Measurements from ENCODE around the gene CD82.

Gene CD82

DNA sequence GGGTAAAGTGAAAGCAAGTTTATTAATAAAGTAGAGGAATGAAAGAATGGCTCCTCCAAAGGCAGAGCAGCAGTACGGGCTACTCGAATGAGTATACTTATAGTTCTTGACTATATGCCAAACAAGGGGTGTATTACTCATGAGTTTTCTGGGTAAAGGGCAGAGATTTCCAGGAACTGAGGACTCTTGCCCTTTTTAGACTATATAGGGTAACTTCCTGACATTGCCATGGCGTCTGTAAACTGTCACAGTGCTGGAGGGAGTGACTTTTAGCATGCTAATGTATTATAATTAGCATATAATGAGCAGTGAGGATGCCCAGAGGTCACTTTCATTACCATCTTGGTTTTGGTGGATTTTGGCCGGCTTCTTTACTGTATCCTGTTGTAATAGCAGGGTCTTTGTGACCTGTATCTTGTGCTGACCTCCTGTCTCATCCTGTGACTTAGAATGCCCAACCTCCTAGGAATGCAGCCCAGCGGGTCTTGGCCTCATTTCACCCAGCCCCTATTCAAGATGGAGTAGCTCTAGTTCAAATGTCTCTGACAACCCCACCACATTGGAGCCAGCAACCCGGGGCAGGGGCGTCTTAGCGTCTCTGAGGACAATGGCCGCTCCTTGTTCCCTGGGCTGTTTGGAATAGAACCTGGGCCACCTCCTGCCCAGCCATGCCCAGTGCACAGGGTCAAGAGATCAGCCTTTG lies 34.9 kb upstream of the CD82 start:
- no peak overlapping the region for H3K4me3 ChIP-seq (ENCODE audit: insufficient read depth, low read length, poor library complexity, severe bottlenecking)

DNA sequence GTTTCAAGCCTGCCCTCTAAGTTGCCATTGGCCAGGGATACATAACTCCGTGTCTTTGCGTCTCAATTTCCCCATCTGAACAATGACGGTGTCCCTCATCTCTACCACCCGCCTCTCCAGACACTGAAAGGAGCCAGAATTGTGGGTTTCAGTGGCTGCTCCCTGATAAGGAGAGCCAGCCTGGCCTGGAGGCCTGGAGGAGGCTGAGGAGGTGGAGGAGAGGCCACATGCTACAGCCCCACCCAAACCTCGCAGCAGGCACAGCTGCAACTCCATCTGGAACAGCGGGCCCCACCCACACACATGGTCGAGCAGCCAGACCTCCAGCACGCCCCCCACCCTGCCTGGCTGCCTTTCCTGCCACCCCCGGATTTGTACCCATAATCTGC lies 34.4 kb upstream of the CD82 start:
- Histone ChIP-seq H3K9me2 (replicated peaks; ENCODE audit: insufficient read depth, low read length) (no peaks in the 10 kb centered on the region), H3K27me3 (ENCODE audit: low read length) (no peaks in the 10 kb centered on the region), H3K9me3 (ENCODE audit: insufficient read depth, low read length) (no peaks in the 10 kb centered on the region), H3K4me3 (ENCODE audit: insufficient read depth, low read length, poor library complexity, severe bottlenecking) (no peak overlapping the region), H3K27ac (ENCODE audit: low read depth, low read length) (no peak overlapping the region), H3F3A (ENCODE audit: insufficient read depth) (no peaks in the 10 kb centered on the region), H2AFZ (ENCODE audit: low read depth, low read length, severe bottlenecking) (no peak overlapping the region), H3K4me2 (ENCODE audit: low read depth, low read length, poor library complexity, severe bottlenecking) (no peak overlapping the region), H3K79me2 (ENCODE audit: insufficient read depth, low read length) (no peaks in the 10 kb centered on the region), H3K36me3 (ENCODE audit: low read length) (no peaks in the 10 kb centered on the region), H3K9ac (ENCODE audit: low read length) (no peak overlapping the region), H4K20me1 (ENCODE audit: low read depth, low read length) (no peaks in the 10 kb centered on the region)
- TF ChIP-seq, protein P1, sequence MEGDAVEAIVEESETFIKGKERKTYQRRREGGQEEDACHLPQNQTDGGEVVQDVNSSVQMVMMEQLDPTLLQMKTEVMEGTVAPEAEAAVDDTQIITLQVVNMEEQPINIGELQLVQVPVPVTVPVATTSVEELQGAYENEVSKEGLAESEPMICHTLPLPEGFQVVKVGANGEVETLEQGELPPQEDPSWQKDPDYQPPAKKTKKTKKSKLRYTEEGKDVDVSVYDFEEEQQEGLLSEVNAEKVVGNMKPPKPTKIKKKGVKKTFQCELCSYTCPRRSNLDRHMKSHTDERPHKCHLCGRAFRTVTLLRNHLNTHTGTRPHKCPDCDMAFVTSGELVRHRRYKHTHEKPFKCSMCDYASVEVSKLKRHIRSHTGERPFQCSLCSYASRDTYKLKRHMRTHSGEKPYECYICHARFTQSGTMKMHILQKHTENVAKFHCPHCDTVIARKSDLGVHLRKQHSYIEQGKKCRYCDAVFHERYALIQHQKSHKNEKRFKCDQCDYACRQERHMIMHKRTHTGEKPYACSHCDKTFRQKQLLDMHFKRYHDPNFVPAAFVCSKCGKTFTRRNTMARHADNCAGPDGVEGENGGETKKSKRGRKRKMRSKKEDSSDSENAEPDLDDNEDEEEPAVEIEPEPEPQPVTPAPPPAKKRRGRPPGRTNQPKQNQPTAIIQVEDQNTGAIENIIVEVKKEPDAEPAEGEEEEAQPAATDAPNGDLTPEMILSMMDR (IDR thresholded peaks at IDR 0.05; ENCODE audit: insufficient read depth, low read length, poor library complexity, severe bottlenecking): no peak
- no peak for TF ChIP-seq EZH2phosphoT487 (conservative IDR thresholded peaks at IDR 0.05; ENCODE audit: low read length)

More for the DNA sequence above, 34.9 kb upstream of the CD82 start:
- no peak for TF ChIP-seq EZH2phosphoT487 (conservative IDR thresholded peaks at IDR 0.05; ENCODE audit: low read length)
- TF ChIP-seq, protein P1 (IDR thresholded peaks at IDR 0.05; ENCODE audit: insufficient read depth, low read length, poor library complexity, severe bottlenecking): no peak
- Histone ChIP-seq H3K9me2 (replicated peaks; ENCODE audit: insufficient read depth, low read length) (no peaks in the 10 kb centered on the region), H3K27me3 (ENCODE audit: low read length) (no peaks in the 10 kb centered on the region), H2AFZ (ENCODE audit: low read depth, low read length, severe bottlenecking) (no peak overlapping the region), H3K4me2 (ENCODE audit: low read depth, low read length, poor library complexity, severe bottlenecking) (no peak overlapping the region), H3K36me3 (ENCODE audit: low read length) (no peaks in the 10 kb centered on the region), H3K9ac (ENCODE audit: low read length) (no peak overlapping the region), H3K79me2 (ENCODE audit: insufficient read depth, low read length) (no peaks in the 10 kb centered on the region), H3K9me3 (ENCODE audit: insufficient read depth, low read length) (no peaks in the 10 kb centered on the region), H3F3A (ENCODE audit: insufficient read depth) (no peaks in the 10 kb centered on the region), H3K27ac (ENCODE audit: low read depth, low read length) (no peak overlapping the region), H4K20me1 (ENCODE audit: low read depth, low read length) (no peaks in the 10 kb centered on the region)

DNA sequence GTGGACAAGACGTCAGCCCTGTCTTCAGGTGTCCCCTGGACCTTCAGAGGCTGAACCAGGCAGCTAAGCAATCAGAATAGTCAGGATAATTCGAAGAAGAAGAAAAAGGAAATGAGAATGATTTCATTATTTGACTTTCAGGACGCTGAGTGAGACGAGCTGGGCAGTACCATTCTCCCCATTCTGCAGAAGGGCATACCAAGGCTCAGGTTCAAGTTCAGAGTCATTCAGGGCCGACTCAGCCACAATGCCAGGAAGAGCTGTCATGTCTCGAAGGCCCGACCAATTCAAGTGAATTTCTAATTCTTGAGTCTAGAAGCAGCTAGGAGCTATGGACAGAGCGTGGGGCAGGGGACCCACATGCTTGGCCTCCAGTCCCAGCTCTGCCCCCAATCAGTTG lies 33.8 kb upstream of the CD82 start:
- no peaks in the 10 kb centered on the region for H3K9me2 ChIP-seq (replicated peaks; ENCODE audit: insufficient read depth, low read length)
- no peak overlapping the region for H3K27ac ChIP-seq (ENCODE audit: low read depth, low read length)
- no peaks in the 10 kb centered on the region for H3K9me3 ChIP-seq (ENCODE audit: insufficient read depth, low read length)
- TF ChIP-seq EZH2phosphoT487 (conservative IDR thresholded peaks at IDR 0.05; ENCODE audit: low read length): no peak
- TF ChIP-seq, protein P1 (IDR thresholded peaks at IDR 0.05; ENCODE audit: insufficient read depth, low read length, poor library complexity, severe bottlenecking): no peak
- H3K27me3 ChIP-seq (ENCODE audit: low read length): no peaks in the 10 kb centered on the region
- no peak overlapping the region for H2AFZ ChIP-seq (ENCODE audit: low read depth, low read length, severe bottlenecking)
- H3K4me2 ChIP-seq (ENCODE audit: low read depth, low read length, poor library complexity, severe bottlenecking): no peak overlapping the region
- no peak overlapping the region for H3K9ac ChIP-seq (ENCODE audit: low read length)
- H3K79me2 ChIP-seq (ENCODE audit: insufficient read depth, low read length): no peaks in the 10 kb centered on the region
- no peaks in the 10 kb centered on the region for H3F3A ChIP-seq (ENCODE audit: insufficient read depth)
- no peaks in the 10 kb centered on the region for H3K36me3 ChIP-seq (ENCODE audit: low read length)
- H3K4me3 ChIP-seq (ENCODE audit: insufficient read depth, low read length, poor library complexity, severe bottlenecking): no peak overlapping the region
- no peaks in the 10 kb centered on the region for H4K20me1 ChIP-seq (ENCODE audit: low read depth, low read length)

Measured in SU-DHL-6 (cell line).